ENCODE results near the gene BET1.

The BET1 gene

GRCh38 chr7:93984024-93984423, 20.1 kb downstream of the BET1 start:
- Histone ChIP-seq H3K4me3 (ENCODE audit: low read depth, low read length) (no peak overlapping the region), H3K27ac (ENCODE audit: low read depth, low read length) (no peak overlapping the region), H3K4me1 (ENCODE audit: control insufficient read depth, insufficient read depth, low read length, unreplicated experiment) (no peaks in the 10 kb centered on the region), H3K79me2 (ENCODE audit: control insufficient read depth, insufficient read depth, low read length, unreplicated experiment) (no peaks in the 10 kb centered on the region), H3K36me3 (ENCODE audit: insufficient read depth, low read length) (no peaks in the 10 kb centered on the region), H2AFZ (ENCODE audit: low read length, unreplicated experiment) (no peak overlapping the region), H3K27me3 (ENCODE audit: insufficient read depth, low read length) (no peaks in the 10 kb centered on the region)

DNA sequence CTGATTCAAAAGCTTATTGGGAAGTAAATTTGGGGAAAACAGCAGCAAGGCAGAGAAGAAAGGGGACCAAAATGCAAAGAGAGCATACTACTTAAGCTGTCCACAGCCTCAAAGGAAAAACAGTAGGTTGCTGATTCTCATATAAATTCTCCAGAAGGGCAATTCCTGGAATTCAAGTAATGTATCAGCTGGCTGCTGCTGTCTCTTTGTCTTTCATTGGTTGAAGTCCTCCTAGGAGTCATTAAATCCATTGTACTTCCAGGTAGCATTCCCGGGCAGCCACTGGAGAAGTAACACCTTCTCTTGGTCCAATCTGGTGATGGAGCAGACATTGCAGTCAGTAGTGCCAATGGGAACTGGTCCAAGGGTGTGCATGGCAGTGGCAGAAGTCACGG, 22.7 kb downstream of the BET1 start:
- no peak overlapping the region for H3K4me3 ChIP-seq (ENCODE audit: low read depth, low read length)
- H3K4me1 ChIP-seq (ENCODE audit: control insufficient read depth, insufficient read depth, low read length, unreplicated experiment): no peaks in the 10 kb centered on the region
- no peaks in the 10 kb centered on the region for H3K36me3 ChIP-seq (ENCODE audit: insufficient read depth, low read length)
- no peaks in the 10 kb centered on the region for H3K79me2 ChIP-seq (ENCODE audit: control insufficient read depth, insufficient read depth, low read length, unreplicated experiment)
- no peak overlapping the region for H3K27ac ChIP-seq (ENCODE audit: low read depth, low read length)
- no peak overlapping the region for H2AFZ ChIP-seq (ENCODE audit: low read length, unreplicated experiment)
- H3K27me3 ChIP-seq (ENCODE audit: insufficient read depth, low read length): no peaks in the 10 kb centered on the region

DNA sequence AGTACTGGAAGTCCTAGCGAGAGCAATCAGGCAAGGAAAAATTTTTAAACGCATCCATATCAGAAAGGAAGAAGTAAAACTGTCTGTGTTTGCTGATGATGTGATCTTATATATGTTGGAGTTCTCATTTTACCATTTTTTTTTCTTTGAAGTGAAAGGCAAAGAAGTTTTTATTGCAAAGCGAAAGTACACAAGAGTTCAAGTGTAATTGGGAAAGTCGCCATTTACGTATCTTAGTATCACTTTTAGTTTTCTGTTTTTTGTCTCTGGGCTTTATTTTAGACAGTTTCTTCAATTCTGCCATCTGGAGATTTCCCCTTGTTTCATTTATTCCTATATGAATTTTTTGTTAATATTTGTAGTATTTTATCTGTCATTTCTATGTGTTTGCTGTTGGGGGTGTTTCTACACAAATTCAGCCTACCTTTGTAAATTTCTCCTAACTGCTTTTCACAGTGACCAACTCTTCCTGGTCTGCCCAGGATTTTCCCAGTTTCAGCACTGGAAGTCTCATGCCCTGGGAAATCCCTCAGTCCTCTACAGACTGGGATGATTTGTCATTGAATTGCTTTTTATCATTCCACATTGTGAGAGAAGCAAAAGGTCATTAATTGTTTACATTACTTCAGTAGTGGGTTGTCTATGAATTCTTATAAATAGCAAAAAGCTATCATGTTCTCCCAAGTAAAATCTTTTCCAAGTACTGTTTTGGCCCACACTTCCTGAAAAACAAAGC, 23.2 kb downstream of the BET1 start:
- no peak overlapping the region for H3K27ac ChIP-seq (ENCODE audit: low read depth, low read length)
- no peaks in the 10 kb centered on the region for H3K27me3 ChIP-seq (ENCODE audit: insufficient read depth, low read length)
- H3K4me1 ChIP-seq (ENCODE audit: control insufficient read depth, insufficient read depth, low read length, unreplicated experiment): peaks cover under 1% of the 10 kb centered on the region
- H2AFZ ChIP-seq (ENCODE audit: low read length, unreplicated experiment): peak overlapping the region; percentile 16
- no peaks in the 10 kb centered on the region for H3K36me3 ChIP-seq (ENCODE audit: insufficient read depth, low read length)
- H3K79me2 ChIP-seq (ENCODE audit: control insufficient read depth, insufficient read depth, low read length, unreplicated experiment): no peaks in the 10 kb centered on the region
- H3K4me3 ChIP-seq (ENCODE audit: low read depth, low read length): peak overlapping the region; percentile 56

GRCh38 chr7:93977211-93977950, 26.8 kb downstream of the BET1 start:
- Histone ChIP-seq H3K36me3 (ENCODE audit: insufficient read depth, low read length) (no peaks in the 10 kb centered on the region), H3K27ac (ENCODE audit: low read depth, low read length) (no peak overlapping the region), H3K79me2 (ENCODE audit: control insufficient read depth, insufficient read depth, low read length, unreplicated experiment) (no peaks in the 10 kb centered on the region), H3K27me3 (ENCODE audit: insufficient read depth, low read length) (no peaks in the 10 kb centered on the region), H3K4me1 (ENCODE audit: control insufficient read depth, insufficient read depth, low read length, unreplicated experiment) (peaks cover 18% of the 10 kb centered on the region), H3K4me3 (ENCODE audit: low read depth, low read length) (no peak overlapping the region), H2AFZ (ENCODE audit: low read length, unreplicated experiment) (no peak overlapping the region)

DNA sequence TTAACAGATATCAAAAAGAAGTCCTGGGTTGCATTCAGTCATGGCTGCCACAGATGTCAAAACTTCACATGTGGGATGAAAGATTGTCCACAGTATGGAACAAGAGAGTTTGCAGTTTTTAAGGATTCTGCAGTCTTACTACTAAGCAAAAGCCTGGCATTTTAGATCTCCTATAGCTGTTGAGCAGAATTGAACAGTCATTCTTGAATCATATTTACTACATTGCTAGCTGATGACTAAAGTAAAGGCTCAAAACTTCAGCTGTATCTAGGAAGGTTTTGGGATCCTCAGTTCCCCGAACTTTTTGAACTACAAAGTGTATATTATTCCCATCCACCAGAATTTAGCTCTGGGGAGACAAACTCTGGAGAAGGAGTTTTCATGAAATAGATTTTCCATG, 31.0 kb downstream of the BET1 start:
- H3K4me1 ChIP-seq (ENCODE audit: control insufficient read depth, insufficient read depth, low read length, unreplicated experiment): peaks cover 18% of the 10 kb centered on the region

DNA sequence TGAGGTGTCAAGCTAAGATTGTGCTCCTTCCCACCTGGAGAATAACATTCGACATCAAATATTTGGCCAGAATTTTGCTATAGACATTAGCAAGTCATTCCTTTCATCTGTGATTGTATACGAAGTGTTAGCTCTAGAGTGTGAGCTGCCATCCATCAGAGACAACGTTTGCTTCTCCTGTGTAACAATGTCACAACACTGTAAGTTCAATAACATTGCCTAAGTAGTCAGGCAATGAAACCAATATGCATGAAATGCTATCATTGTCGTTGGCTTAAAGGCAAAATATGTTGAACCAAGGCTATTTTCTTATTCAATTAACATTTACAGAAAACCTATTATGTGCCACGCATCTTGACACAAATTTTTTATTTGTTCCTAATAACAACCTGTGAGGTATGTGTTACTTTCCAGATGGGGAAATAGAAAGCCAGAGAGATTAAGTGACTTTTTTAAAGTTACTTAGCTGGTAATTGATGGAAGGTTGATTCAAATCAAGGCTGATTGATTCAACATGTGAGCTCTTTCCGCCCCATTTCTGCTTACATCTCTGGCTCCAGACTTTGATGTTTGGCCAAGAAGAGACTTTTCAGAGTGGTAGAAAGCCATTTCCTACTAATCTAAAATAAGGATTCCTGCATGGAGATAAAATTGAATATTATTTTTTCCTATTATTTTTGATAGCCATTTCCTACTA, 32.0 kb downstream of the BET1 start:
- peaks cover 18% of the 10 kb centered on the region for H3K4me1 ChIP-seq (ENCODE audit: control insufficient read depth, insufficient read depth, low read length, unreplicated experiment)
- no peak overlapping the region for H2AFZ ChIP-seq (ENCODE audit: low read length, unreplicated experiment)
- no peaks in the 10 kb centered on the region for H3K36me3 ChIP-seq (ENCODE audit: insufficient read depth, low read length)
- no peaks in the 10 kb centered on the region for H3K79me2 ChIP-seq (ENCODE audit: control insufficient read depth, insufficient read depth, low read length, unreplicated experiment)
- H3K4me3 ChIP-seq (ENCODE audit: low read depth, low read length): no peak overlapping the region
- no peaks in the 10 kb centered on the region for H3K27me3 ChIP-seq (ENCODE audit: insufficient read depth, low read length)
- H3K27ac ChIP-seq (ENCODE audit: low read depth, low read length): no peak overlapping the region

More for the DNA sequence above, 31.0 kb downstream of the BET1 start:
- Histone ChIP-seq H3K4me3 (ENCODE audit: low read depth, low read length) (no peak overlapping the region), H3K79me2 (ENCODE audit: control insufficient read depth, insufficient read depth, low read length, unreplicated experiment) (no peaks in the 10 kb centered on the region), H3K27ac (ENCODE audit: low read depth, low read length) (no peak overlapping the region), H2AFZ (ENCODE audit: low read length, unreplicated experiment) (peak overlapping the region; percentile 54), H3K36me3 (ENCODE audit: insufficient read depth, low read length) (no peaks in the 10 kb centered on the region), H3K27me3 (ENCODE audit: insufficient read depth, low read length) (no peaks in the 10 kb centered on the region)

GRCh38 chr7:93968911-93969620, 35.1 kb downstream of the BET1 start:
- no peaks in the 10 kb centered on the region for H3K79me2 ChIP-seq (ENCODE audit: control insufficient read depth, insufficient read depth, low read length, unreplicated experiment)
- H3K27me3 ChIP-seq (ENCODE audit: insufficient read depth, low read length): no peaks in the 10 kb centered on the region
- no peaks in the 10 kb centered on the region for H3K36me3 ChIP-seq (ENCODE audit: insufficient read depth, low read length)

DNA sequence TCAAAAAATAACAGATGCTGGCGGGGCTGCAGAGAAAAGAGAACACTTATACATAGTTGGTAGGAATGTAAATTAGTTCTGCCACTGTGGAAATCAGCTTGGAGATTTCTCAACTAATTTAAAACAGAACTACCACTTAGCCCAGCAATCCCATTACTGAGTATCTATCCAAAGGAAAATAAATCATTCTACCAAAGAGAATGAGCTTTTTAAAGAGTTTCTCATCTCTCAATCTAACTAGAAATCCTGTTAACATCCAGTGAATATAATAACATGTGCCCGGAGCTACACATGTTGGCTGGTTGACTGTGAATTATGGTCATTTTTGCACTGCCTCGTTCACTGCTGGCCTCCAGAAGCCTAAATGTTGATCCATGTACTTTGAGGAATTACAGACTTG, 39.3 kb downstream of the BET1 start:
- H3K27me3 ChIP-seq (ENCODE audit: insufficient read depth, low read length): no peaks in the 10 kb centered on the region
- no peak overlapping the region for H3K4me3 ChIP-seq (ENCODE audit: low read depth, low read length)
- no peaks in the 10 kb centered on the region for H3K79me2 ChIP-seq (ENCODE audit: control insufficient read depth, insufficient read depth, low read length, unreplicated experiment)
- H3K36me3 ChIP-seq (ENCODE audit: insufficient read depth, low read length): no peaks in the 10 kb centered on the region
- no peaks in the 10 kb centered on the region for H3K4me1 ChIP-seq (ENCODE audit: control insufficient read depth, insufficient read depth, low read length, unreplicated experiment)
- no peak overlapping the region for H2AFZ ChIP-seq (ENCODE audit: low read length, unreplicated experiment)
- H3K27ac ChIP-seq (ENCODE audit: low read depth, low read length): no peak overlapping the region

More at GRCh38 chr7:93968911-93969620, 35.1 kb downstream of the BET1 start:
- peaks cover 12% of the 10 kb centered on the region for H3K4me1 ChIP-seq (ENCODE audit: control insufficient read depth, insufficient read depth, low read length, unreplicated experiment)
- no peak overlapping the region for H3K27ac ChIP-seq (ENCODE audit: low read depth, low read length)
- H2AFZ ChIP-seq (ENCODE audit: low read length, unreplicated experiment): no peak overlapping the region
- no peak overlapping the region for H3K4me3 ChIP-seq (ENCODE audit: low read depth, low read length)

DNA sequence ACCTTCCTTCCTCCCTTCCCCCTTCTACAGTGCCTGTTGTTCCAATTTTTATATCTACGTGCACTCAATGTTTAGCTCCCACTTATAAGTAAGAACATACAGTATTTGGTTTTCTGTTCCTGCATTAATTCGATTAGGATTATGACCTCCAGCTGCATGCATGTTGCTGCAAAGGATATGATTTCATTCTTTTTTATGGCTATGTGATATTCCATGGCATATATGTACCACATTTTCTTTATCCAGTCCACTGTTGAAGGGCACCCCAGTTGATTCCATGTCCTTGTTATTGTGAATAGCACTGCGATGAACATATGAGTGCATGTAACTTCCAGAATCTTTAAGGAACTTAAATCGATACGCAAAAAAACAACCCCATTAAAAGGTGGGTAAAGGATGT, 39.9 kb downstream of the BET1 start:
- Histone ChIP-seq H2AFZ (ENCODE audit: low read length, unreplicated experiment) (no peak overlapping the region), H3K27me3 (ENCODE audit: insufficient read depth, low read length) (no peaks in the 10 kb centered on the region), H3K27ac (ENCODE audit: low read depth, low read length) (no peak overlapping the region), H3K4me1 (ENCODE audit: control insufficient read depth, insufficient read depth, low read length, unreplicated experiment) (no peaks in the 10 kb centered on the region), H3K4me3 (ENCODE audit: low read depth, low read length) (no peak overlapping the region), H3K36me3 (ENCODE audit: insufficient read depth, low read length) (no peaks in the 10 kb centered on the region), H3K79me2 (ENCODE audit: control insufficient read depth, insufficient read depth, low read length, unreplicated experiment) (no peaks in the 10 kb centered on the region)

DNA sequence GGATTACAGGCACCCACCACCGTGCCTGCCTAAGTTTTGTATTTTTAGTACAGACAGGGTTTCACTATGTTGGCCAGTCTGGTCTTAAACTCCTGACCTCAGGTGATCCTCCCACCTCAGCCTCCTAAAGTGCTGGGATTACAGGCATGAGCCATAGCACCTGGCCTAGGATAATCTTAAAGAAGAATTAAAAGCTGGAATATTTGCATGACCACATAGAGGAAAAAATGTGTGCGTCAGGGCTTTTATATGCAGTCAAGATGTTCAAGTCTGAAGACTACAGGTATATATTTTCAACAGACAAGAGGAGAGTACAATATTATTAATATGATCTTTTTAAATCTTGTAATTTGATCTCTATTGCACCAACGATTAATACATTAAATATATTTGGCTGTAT, 43.2 kb downstream of the BET1 start:
- H3K36me3 ChIP-seq (ENCODE audit: insufficient read depth, low read length): no peaks in the 10 kb centered on the region
- H3K79me2 ChIP-seq (ENCODE audit: control insufficient read depth, insufficient read depth, low read length, unreplicated experiment): no peaks in the 10 kb centered on the region
- no peak overlapping the region for H3K4me3 ChIP-seq (ENCODE audit: low read depth, low read length)
- H3K27me3 ChIP-seq (ENCODE audit: insufficient read depth, low read length): no peaks in the 10 kb centered on the region
- peaks cover 11% of the 10 kb centered on the region for H3K4me1 ChIP-seq (ENCODE audit: control insufficient read depth, insufficient read depth, low read length, unreplicated experiment)
- no peak overlapping the region for H3K27ac ChIP-seq (ENCODE audit: low read depth, low read length)
- H2AFZ ChIP-seq (ENCODE audit: low read length, unreplicated experiment): no peak overlapping the region
